HCT116 (cell line): ENCODE measurements around the gene ERGIC1. TPM values are rescaled to one million over a fixed set of nuclear protein-coding genes. Genes with fewer than 3 reads are reported as not detected.

ENCODE experiments used
- ATAC-seq: fragments of 200-7000 bp; cut with Tn5 transposase; 2 replicates; pipeline ENCODE4 v1.9.1; 2020; ENCODE audit warnings: mild to moderate bottlenecking, moderate library complexity
- BruUV-seq: library from RNA; stranded (reverse); fragments of 400-500 nt; replicated peaks from 2 replicates; lab custom pipeline; 2021; lab: Mats Ljungman, UMichigan
- CTCF ChIA-PET: fragments of 300-600 bp; sonication (Branson Sonifier 250); formaldehyde crosslinking; loops from one replicate; lab custom pipeline; 2021; ENCODE audit warnings: antibody characterized with exemption; lab: Charles Lee
- POLR2A ChIA-PET: fragments of 300-600, 350-600 bp; sonication (Branson Sonifier 250); formaldehyde crosslinking; loops from one replicate; lab custom pipeline; 2021; ENCODE audit warnings: antibody characterized with exemption; lab: Charles Lee
- RAD21 ChIA-PET, 2 experiments: fragments of 300-600 bp; sonication (Branson Sonifier 250); formaldehyde crosslinking; loops; one replicate each; lab custom pipeline; 2023; ENCODE audit warnings: low total read pairs in 2 of 2; ENCODE audit not compliant: uncharacterized antibody in 2 of 2, unreplicated experiment in 2 of 2, low non-redundant PET in 1 of 2; lab: Charles Lee
- DNase-seq: peaks from one replicate; pipeline ENCODE4 v3.0.0-alpha.2; 2010; ENCODE audit warnings: low read depth, low spot score
- H2AFZ ChIP-seq: fragments of 200-600 bp; shearing (Covaris generic), sonication (generic); 2 replicates; pipeline ENCODE4 v1.6.1; 2017; ENCODE audit warnings: low read depth, mixed run types, mixed read lengths, antibody characterized with exemption, low read length; ENCODE audit not compliant: poor library complexity, severe bottlenecking
- H3K27ac ChIP-seq: 2 replicates; pipeline ENCODE4 v1.5.1; 2012; ENCODE audit warnings: low read depth, low read length
- H3K27me3 ChIP-seq: fragments of 200-600 bp; sonication (generic); 2 replicates; pipeline ENCODE4 v1.6.1; 2016; ENCODE audit warnings: mixed run types, low read length, mixed read lengths; ENCODE audit not compliant: insufficient read depth
- H3K36me3 ChIP-seq, 2 experiments: fragments of 200-500 bp in 1 of 2; fragments of 200-600 bp in 1 of 2; sonication (Bioruptor generic) in 1 of 2; sonication (generic) in 1 of 2; 2 replicates each; pipeline versions ENCODE4 v1.5.1 to v1.6.1; 2014 to 2016; ENCODE audit warnings: low read length in 2 of 2, inconsistent platforms in 1 of 2, mixed read lengths in 1 of 2, mixed run types in 1 of 2; ENCODE audit not compliant: insufficient read depth in 2 of 2, control insufficient read depth in 1 of 2
- H3K4me1 ChIP-seq, 2 experiments: fragments of 200-600 bp in 1 of 2; sonication (generic) in 1 of 2; 2 replicates each; pipeline versions ENCODE4 v1.5.1 to v1.6.1; 2012 to 2017; ENCODE audit warnings: low read length in 2 of 2, inconsistent platforms in 1 of 2, mild to moderate bottlenecking in 1 of 2, mixed read lengths in 1 of 2, mixed run types in 1 of 2, moderate library complexity in 1 of 2; ENCODE audit not compliant: insufficient read depth in 2 of 2, control insufficient read depth in 1 of 2
- H3K4me2 ChIP-seq: fragments of 200-600 bp; sonication (generic); 2 replicates; pipeline ENCODE4 v1.6.1; 2017; ENCODE audit warnings: mixed run types, low read length, mixed read lengths
- H3K4me3 ChIP-seq, 2 experiments: fragments of 200-600 bp in 1 of 2; sonication (generic) in 1 of 2; replicated peaks in 1 of 2; 2 replicates each; pipeline ENCODE4 v1.5.1; 2011 to 2016; ENCODE audit warnings: low read length in 2 of 2, control low read depth in 1 of 2, low read depth in 1 of 2, mild to moderate bottlenecking in 1 of 2, mixed read lengths in 1 of 2, mixed run types in 1 of 2
- H3K79me2 ChIP-seq: fragments of 200-600 bp; sonication (generic); 2 replicates; pipeline ENCODE4 v1.6.1; 2017; ENCODE audit warnings: mild to moderate bottlenecking, mixed run types, low read length, moderate library complexity, mixed read lengths; ENCODE audit not compliant: insufficient read depth
- H3K9ac ChIP-seq: fragments of 200-600 bp; sonication (generic); 2 replicates; pipeline ENCODE4 v1.6.1; 2016; ENCODE audit warnings: low read length, mixed read lengths
- H3K9me2 ChIP-seq: fragments of 200-600 bp; sonication (generic), shearing (Covaris generic); 2 replicates; pipeline ENCODE4 v1.6.1; 2017; ENCODE audit warnings: mixed run types, mild to moderate bottlenecking, moderate library complexity; ENCODE audit not compliant: insufficient read depth
- H3K9me3 ChIP-seq, 2 experiments: fragments of 200-500 bp in 1 of 2; fragments of 200-600 bp in 1 of 2; sonication (Bioruptor generic) in 1 of 2; sonication (generic) in 1 of 2; 2 replicates each; pipeline ENCODE4 v1.6.1; 2014 to 2017; ENCODE audit warnings: low read length in 2 of 2, mixed read lengths in 2 of 2, inconsistent platforms in 1 of 2, low read depth in 1 of 2, mild to moderate bottlenecking in 1 of 2, mixed run types in 1 of 2, moderate library complexity in 1 of 2; ENCODE audit not compliant: control insufficient read depth in 1 of 2, insufficient read depth in 1 of 2
- H4K20me1 ChIP-seq: fragments of 200-600 bp; sonication (generic), shearing (Covaris generic); 2 replicates; pipeline ENCODE4 v1.6.1; 2017; ENCODE audit warnings: mixed run types, mild to moderate bottlenecking, moderate library complexity; ENCODE audit not compliant: insufficient read depth
- EGR1 ChIP-seq: IDR thresholded peaks from 2 replicates; pipeline ENCODE4 v1.6.1; 2012; ENCODE audit warnings: low read depth
- ELF1 ChIP-seq: IDR thresholded peaks from 2 replicates; pipeline ENCODE4 v1.6.1; 2012; ENCODE audit warnings: low read depth, borderline replicate concordance
- FOSL1 ChIP-seq: IDR thresholded peaks from 2 replicates; pipeline ENCODE4 v1.6.1; 2012; ENCODE audit warnings: low read depth
- MAX ChIP-seq: IDR thresholded peaks from 2 replicates; pipeline ENCODE4 v1.6.1; 2012
- POLR2A ChIP-seq: IDR thresholded peaks from 2 replicates; pipeline ENCODE4 v1.7.0; 2011; ENCODE audit warnings: borderline replicate concordance; ENCODE audit not compliant: insufficient read depth, insufficient read length; ENCODE audit errors: extremely low read depth
- POLR2AphosphoS5 ChIP-seq: IDR thresholded peaks from 2 replicates; pipeline ENCODE4 v1.6.1; 2011; ENCODE audit warnings: mild to moderate bottlenecking, low read depth, low read length, moderate library complexity
- RAD21 ChIP-seq: IDR thresholded peaks from 2 replicates; pipeline ENCODE4 v1.6.1; 2012; ENCODE audit warnings: low read depth, mild to moderate bottlenecking
- SP1 ChIP-seq: IDR thresholded peaks from 2 replicates; pipeline ENCODE4 v1.6.1; 2012; ENCODE audit warnings: low read depth
- SRF ChIP-seq: IDR thresholded peaks from 2 replicates; pipeline ENCODE4 v1.6.1; 2012; ENCODE audit warnings: low read depth
- ZBTB33 ChIP-seq: IDR thresholded peaks from 2 replicates; pipeline ENCODE4 v1.6.1; 2011; ENCODE audit warnings: mild to moderate bottlenecking, low read length, moderate library complexity; ENCODE audit not compliant: insufficient replicate concordance; ENCODE audit errors: extremely low read depth
- ZFX ChIP-seq: fragments of 450-650 bp; IDR thresholded peaks from 2 replicates; pipeline ENCODE4 v1.6.1; 2017
- ZNF274 ChIP-seq: fragments of 200-500 bp; sonication (Bioruptor generic); IDR thresholded peaks from 2 replicates; pipeline ENCODE4 v1.6.1; 2014; ENCODE audit warnings: mild to moderate bottlenecking, low read depth, low read length, inconsistent platforms
- intact Hi-C: fragments of 100-400 bp; cut with micrococcal nuclease; formaldehyde crosslinking; loops from 2 replicates; pipeline ENCODE4 v1.10.0; 2022
- total RNA-seq: library from RNA; stranded (reverse); gene quantifications from one replicate; pipeline ENCODE4 v1.2.1, GENCODE V29; 2021; ENCODE audit not compliant: unreplicated experiment

ERGIC1 gene
- total RNA-seq, 1 experiment from 2014 or later, result 73.3 TPM

- H4K20me1 ChIP-seq, result no peaks in the 10 kb centered on the region
- peak overlapping the region; percentile 50 for H3K9ac ChIP-seq
- H2AFZ ChIP-seq, result peak overlapping the region; percentile 38
- no peaks in the 10 kb centered on the region for H3K36me3 ChIP-seq
- peak overlapping the region; percentile 69 for H3K4me2 ChIP-seq
- intact Hi-C loops, result no loop called here
- no peaks in the 10 kb centered on the region for H3K79me2 ChIP-seq
- CTCF ChIA-PET, result no interaction called here
- TSS peak; percentile 96 for BruUV-seq
- peak overlapping the region; percentile 68 for H3K27ac ChIP-seq
- no peaks in the 10 kb centered on the region for H3K9me2 ChIP-seq
- peak overlapping the region in 1 of 2 experiments; percentile 31; a peak in 2 of 4 replicates for H3K4me3 ChIP-seq
- POLR2A ChIA-PET, result interaction anchor here (0.9 to 1.1 kb wide), 2 partner anchors 36 to 42 kb away, joined by 3 to 5 read pairs; partner anchors contain the start of gene DUSP1
- RAD21 ChIA-PET, result no interaction called here
- peaks cover 24 to 30% of the 10 kb centered on the region in 2 experiments for H3K4me1 ChIP-seq
- TF ChIP-seq POLR2AphosphoS5, result peak; percentile 74
- TF ChIP-seq EGR1, result no peak; the same call in 1 of the 2 replicates
- TF ChIP-seq SP1, result peak; percentile 62
- peak; percentile 55; the same call in 1 of the 2 replicates for TF ChIP-seq MAX
- TF ChIP-seq FOSL1, result no peak
- no peak for TF ChIP-seq SRF
- TF ChIP-seq ELF1, result no peak; the same call in 1 of the 2 replicates
- peak; percentile 76 for DNase-seq
- peak; percentile 97 for ATAC-seq
- H3K9me3 ChIP-seq, result 0 out of 4 replicates have a peak, but pooled peaks cover 0 to 5% of the 10 kb centered on the region in 2 experiments
- H3K27me3 ChIP-seq, result no peaks in the 10 kb centered on the region
Observed at GRCh38 chr5:172806897-172807672, 27.0 kb upstream of the ERGIC1 start.

GRCh38 chr5:172807766-172808311 lies 26.2 kb upstream of the ERGIC1 start:
- H3K79me2 ChIP-seq, result no peaks in the 10 kb centered on the region
- no peak for DNase-seq
- H3K27ac ChIP-seq, result peak overlapping the region; percentile 68
- H3K9ac ChIP-seq, result peak overlapping the region; percentile 50
- peak overlapping the region; percentile 38 for H2AFZ ChIP-seq
- peaks cover 21 to 23% of the 10 kb centered on the region in 2 experiments for H3K4me1 ChIP-seq
- TSS peak; percentile 99 for BruUV-seq
- intact Hi-C loops, result no loop called here
- no peaks in the 10 kb centered on the region for H3K9me2 ChIP-seq
- no peaks in the 10 kb centered on the region for H3K27me3 ChIP-seq
- ATAC-seq, result peak; percentile 44
- peak overlapping the region in 1 of 2 experiments; percentile 31; a peak in 2 of 4 replicates for H3K4me3 ChIP-seq
- CTCF ChIA-PET, result no interaction called here
- H3K4me2 ChIP-seq, result peak overlapping the region; percentile 69
- H3K36me3 ChIP-seq, result no peaks in the 10 kb centered on the region
- H3K9me3 ChIP-seq, result 0 out of 4 replicates have a peak, but pooled peaks cover 0 to 5% of the 10 kb centered on the region in 2 experiments
- POLR2A ChIA-PET, result interaction anchor here (0.9 to 1.1 kb wide), 2 partner anchors 37 to 43 kb away, joined by 3 to 5 read pairs; partner anchors contain the start of gene DUSP1
- H4K20me1 ChIP-seq, result no peaks in the 10 kb centered on the region
- RAD21 ChIA-PET, result no interaction called here
- no peak for TF ChIP-seq ZBTB33
- no peak for TF ChIP-seq POLR2AphosphoS5
- TF ChIP-seq ELF1, result no peak
- no peak for TF ChIP-seq ZFX
- TF ChIP-seq RAD21, result no peak
- no peak for TF ChIP-seq ZNF274
- no peak for TF ChIP-seq POLR2A
- TF ChIP-seq SP1, result no peak
